ENCODE results near the gene MRAP2.

The MRAP2 gene

DNA sequence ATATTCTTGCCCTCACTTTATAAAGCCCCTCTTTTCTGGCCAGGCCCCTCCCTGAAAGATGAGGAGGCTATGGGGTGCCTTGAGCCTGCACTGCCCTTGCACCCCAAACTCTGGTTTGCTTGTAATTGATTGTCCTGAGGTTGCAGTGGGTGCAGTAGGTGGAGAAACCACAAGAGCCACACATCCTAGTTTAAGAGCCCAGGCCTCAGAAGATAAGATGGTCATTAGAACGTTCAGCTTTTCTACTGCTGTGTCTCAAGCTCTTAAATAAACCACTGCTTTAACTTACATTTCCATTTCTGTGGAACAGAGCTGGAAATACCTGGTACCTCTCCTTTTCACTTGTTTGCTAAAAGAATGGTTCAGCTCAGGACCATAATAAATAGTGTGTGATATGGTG, 9.0 kb downstream of the MRAP2 start:
- TF ChIP-seq SIN3A (IDR thresholded peaks at IDR 0.05; ENCODE audit: borderline replicate concordance, insufficient read depth, low read length) (no peak), FOXP2 (optimal IDR thresholded peaks at IDR 0.05; ENCODE audit: borderline replicate concordance, extremely low read depth, extremely low read length, insufficient read depth) (no peak), REST (IDR thresholded peaks at IDR 0.05; ENCODE audit: insufficient read depth in 1 of 2, low read depth in 2 of 2, low read length in 2 of 2) (no peak), TAF1 (IDR thresholded peaks at IDR 0.05; ENCODE audit: borderline replicate concordance, insufficient read depth, low read length) (no peak), POLR2AphosphoS5 (IDR thresholded peaks at IDR 0.05; ENCODE audit: low read depth, low read length) (no peak)

DNA sequence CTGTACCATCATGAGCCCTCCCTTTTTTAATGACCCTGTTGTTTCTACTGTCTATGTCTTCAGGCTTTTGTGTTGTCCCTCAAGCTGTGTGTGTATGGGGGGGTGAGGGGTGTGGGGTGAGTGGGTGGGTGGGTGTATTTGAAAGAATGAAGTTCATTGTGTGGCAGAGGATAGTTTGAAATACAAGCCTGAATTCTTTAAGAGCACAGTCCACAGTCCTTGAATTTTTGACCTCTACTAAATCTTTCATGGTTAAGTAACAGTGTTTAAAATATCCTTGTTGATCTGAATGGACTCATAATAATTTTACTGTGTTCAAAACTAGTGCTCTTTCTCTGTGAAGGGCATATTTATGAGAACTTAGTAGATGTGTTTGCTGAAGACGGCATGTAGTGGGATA, 10.0 kb downstream of the MRAP2 start:
- TF ChIP-seq SIN3A (IDR thresholded peaks at IDR 0.05; ENCODE audit: borderline replicate concordance, insufficient read depth, low read length) (no peak), FOXP2 (optimal IDR thresholded peaks at IDR 0.05; ENCODE audit: borderline replicate concordance, extremely low read depth, extremely low read length, insufficient read depth) (no peak), TAF1 (IDR thresholded peaks at IDR 0.05; ENCODE audit: borderline replicate concordance, insufficient read depth, low read length) (no peak), REST (IDR thresholded peaks at IDR 0.05; ENCODE audit: insufficient read depth in 1 of 2, low read depth in 2 of 2, low read length in 2 of 2) (no peak), POLR2AphosphoS5 (IDR thresholded peaks at IDR 0.05; ENCODE audit: low read depth, low read length) (no peak)

DNA sequence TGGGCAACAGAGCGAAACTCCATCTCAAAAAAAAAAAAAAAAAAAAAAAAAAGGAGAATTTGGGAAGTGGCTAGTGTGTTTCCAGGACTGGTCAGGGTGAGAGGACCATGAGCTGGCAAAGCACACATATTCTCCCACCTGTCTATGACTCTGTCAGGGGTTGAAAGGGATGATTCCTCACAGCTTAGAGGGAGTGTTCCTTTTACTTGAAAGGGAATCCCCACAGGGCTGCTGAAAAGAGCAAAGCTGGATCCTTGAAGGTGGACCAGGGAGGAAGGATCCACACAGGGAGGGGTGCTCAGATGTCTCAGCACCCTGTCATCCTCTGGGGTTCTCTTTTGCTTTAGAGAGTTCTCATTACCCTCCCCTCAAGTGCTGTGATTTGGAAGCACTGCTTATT, 13.2 kb downstream of the MRAP2 start:
- TF ChIP-seq TAF1 (IDR thresholded peaks at IDR 0.05; ENCODE audit: borderline replicate concordance, insufficient read depth, low read length) (no peak), SIN3A (IDR thresholded peaks at IDR 0.05; ENCODE audit: borderline replicate concordance, insufficient read depth, low read length) (no peak), POLR2AphosphoS5 (IDR thresholded peaks at IDR 0.05; ENCODE audit: low read depth, low read length) (no peak), REST (IDR thresholded peaks at IDR 0.05; ENCODE audit: insufficient read depth in 1 of 2, low read depth in 2 of 2, low read length in 2 of 2) (no peak), FOXP2 (optimal IDR thresholded peaks at IDR 0.05; ENCODE audit: borderline replicate concordance, extremely low read depth, extremely low read length, insufficient read depth) (no peak)

DNA sequence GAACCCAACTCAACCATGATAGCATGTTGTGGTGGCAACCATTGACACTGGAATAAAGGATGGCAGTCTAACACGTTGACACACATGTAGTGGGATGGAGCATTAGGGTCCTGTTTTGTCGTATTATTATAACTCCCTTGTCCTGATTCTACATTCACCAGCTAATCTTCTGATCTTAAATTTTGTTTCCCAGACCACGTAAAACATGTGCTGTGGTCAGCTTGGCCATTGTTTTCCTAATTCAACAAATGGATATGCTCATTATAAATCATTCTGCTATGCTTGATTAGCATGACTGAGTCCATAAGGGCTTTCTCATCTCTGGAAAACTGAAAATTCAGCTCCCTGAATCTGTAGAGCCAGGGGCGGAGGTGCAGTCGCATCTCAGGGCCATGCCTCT, 15.0 kb downstream of the MRAP2 start:
- no peak for TF ChIP-seq REST (IDR thresholded peaks at IDR 0.05; ENCODE audit: insufficient read depth in 1 of 2, low read depth in 2 of 2, low read length in 2 of 2)

GRCh38 chr6:84050408-84050807, 16.8 kb downstream of the MRAP2 start:
- TF ChIP-seq FOXP2 (optimal IDR thresholded peaks at IDR 0.05; ENCODE audit: borderline replicate concordance, extremely low read depth, extremely low read length, insufficient read depth) (no peak), TAF1 (IDR thresholded peaks at IDR 0.05; ENCODE audit: borderline replicate concordance, insufficient read depth, low read length) (no peak), POLR2AphosphoS5 (IDR thresholded peaks at IDR 0.05; ENCODE audit: low read depth, low read length) (no peak), SIN3A (IDR thresholded peaks at IDR 0.05; ENCODE audit: borderline replicate concordance, insufficient read depth, low read length) (no peak), REST (IDR thresholded peaks at IDR 0.05; ENCODE audit: insufficient read depth in 1 of 2, low read depth in 2 of 2, low read length in 2 of 2) (no peak)

Measured in PFSK-1 (cell line).